Activated CD4-positive, alpha-beta T cell treated with anti-CD3 and anti-CD28 coated beads, Interleukin-2, amount 10 ng/mL, durations not matched to agents 7 days and 5 days (primary cell): ENCODE results near the gene ME2. TPM values are rescaled to one million over a fixed set of nuclear protein-coding genes. Genes with fewer than 3 reads are reported as not detected.
"Not testable (repeated sequence)": the region's sequence is repeated elsewhere in the genome, so short reads cannot be mapped to it uniquely, and the experiment has no call there.

Experiments
- CTCF ChIA-PET: fragments of 350-600 bp; sonication (Branson Sonifier 250); formaldehyde crosslinking; loops from one replicate; lab custom pipeline; 2021; ENCODE audit warnings: antibody characterized with exemption; lab: Charles Lee
- POLR2A ChIA-PET: fragments of 350-600 bp; sonication (Branson Sonifier 250); formaldehyde crosslinking; loops from one replicate; lab custom pipeline; 2021; ENCODE audit warnings: antibody characterized with exemption; lab: Charles Lee
- DNase-seq: peaks from one replicate; pipeline ENCODE4 v3.0.0-alpha.2; 2020
- H3K27ac Mint-ChIP-seq: one replicate; pipeline ENCODE4 v1.8.0; 2021; ENCODE audit warnings: mild to moderate bottlenecking, moderate library complexity, mixed read lengths
- H3K27me3 Mint-ChIP-seq: one replicate; pipeline ENCODE4 v1.8.0; 2021; ENCODE audit warnings: mixed read lengths
- H3K36me3 Mint-ChIP-seq: one replicate; pipeline ENCODE4 v1.8.0; 2021; ENCODE audit warnings: low read depth, mixed read lengths
- H3K4me1 Mint-ChIP-seq: one replicate; pipeline ENCODE4 v1.8.0; 2021; ENCODE audit warnings: mixed read lengths
- H3K4me3 Mint-ChIP-seq: one replicate; pipeline ENCODE4 v1.8.0; 2021; ENCODE audit warnings: mild to moderate bottlenecking, moderate library complexity, mixed read lengths
- H3K9me3 Mint-ChIP-seq: one replicate; pipeline ENCODE4 v1.8.0; 2021; ENCODE audit warnings: mixed read lengths
- total RNA-seq, 2 experiments: library from RNA; stranded (reverse); gene quantifications; one replicate each; pipeline ENCODE4 v1.2.3, GENCODE V29; 2021

Gene ME2
- total RNA-seq = 10 to 100 TPM; 84.1 to 98.5 TPM

DNA sequence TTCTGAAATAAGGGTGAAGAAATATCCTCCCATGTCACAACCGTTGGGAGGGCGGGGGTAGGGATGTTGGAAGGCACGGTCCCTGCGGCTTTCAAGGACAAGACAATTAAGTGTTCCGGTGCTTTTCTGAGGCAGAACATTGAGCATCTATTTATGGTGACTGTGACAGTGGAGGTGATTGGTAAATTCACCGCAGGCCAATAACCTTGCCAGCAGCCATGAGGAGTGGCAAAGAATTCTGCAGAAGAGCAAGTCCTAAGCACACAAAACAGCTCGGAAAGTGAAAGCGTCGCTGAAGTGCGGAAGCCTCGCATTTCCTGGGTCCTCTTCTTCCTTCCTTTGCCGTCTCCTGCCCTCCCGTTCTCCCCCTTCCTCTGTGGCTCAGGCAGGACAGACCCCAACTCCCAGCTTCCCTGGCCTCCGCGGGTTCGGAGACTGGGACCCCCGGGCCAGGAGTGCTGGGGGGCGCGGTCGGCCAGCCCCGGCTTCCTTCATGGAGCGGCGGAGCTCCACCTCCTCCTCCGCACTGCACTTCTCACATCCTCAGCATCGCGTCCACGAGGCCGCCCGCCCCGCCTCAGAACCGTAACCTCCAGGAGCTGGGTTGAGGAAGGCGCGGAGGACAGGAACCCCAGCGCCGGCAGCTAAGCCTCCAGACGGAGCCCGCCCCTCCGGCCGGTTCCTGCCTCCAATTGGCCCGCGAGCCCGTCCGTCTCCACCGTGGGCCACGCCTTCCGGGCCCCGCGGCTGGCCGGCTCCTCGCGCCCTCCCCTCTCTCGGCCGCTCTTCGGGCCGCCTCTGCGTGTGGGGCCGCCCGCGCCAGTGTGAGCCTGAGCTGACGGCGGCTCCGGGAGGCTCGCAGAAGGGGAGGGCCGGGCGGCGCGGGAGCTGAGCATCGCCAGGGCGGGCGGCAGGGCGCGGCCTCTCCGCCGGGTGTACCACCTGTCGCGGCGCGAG, at the start of gene ME2:
TSS of gene ME2 (plus strand) at position 774 of the 957 bp plus-strand sequence. CDS start 16,703 bp downstream, outside the sequence.
- H3K36me3 Mint-ChIP-seq = peaks cover 10% of the 10 kb centered on the region
- peak within 1 kb of the TSS; percentile 92 for H3K4me3 Mint-ChIP-seq
- H3K27me3 Mint-ChIP-seq = peaks cover 5% of the 10 kb centered on the region
- peak within 1 kb of the TSS; percentile 99 for H3K27ac Mint-ChIP-seq
- peaks cover 27% of the 10 kb centered on the region for H3K4me1 Mint-ChIP-seq
- H3K9me3 Mint-ChIP-seq = peaks cover 2% of the 10 kb centered on the region
- CTCF ChIA-PET = interaction anchor here (0.7 to 1.0 kb wide), 4 partner anchors 9 to 283 kb away, joined by 3 to 7 read pairs (median 3); no protein-coding TSS in a partner anchor
- POLR2A ChIA-PET = interaction anchor here (0.5 to 1.8 kb wide), 5 partner anchors 36 to 318 kb away, joined by 3 to 8 read pairs (median 7); partner anchors contain the start of genes ELAC1 and SMAD4
- DNase-seq = peak; percentile 91

DNA sequence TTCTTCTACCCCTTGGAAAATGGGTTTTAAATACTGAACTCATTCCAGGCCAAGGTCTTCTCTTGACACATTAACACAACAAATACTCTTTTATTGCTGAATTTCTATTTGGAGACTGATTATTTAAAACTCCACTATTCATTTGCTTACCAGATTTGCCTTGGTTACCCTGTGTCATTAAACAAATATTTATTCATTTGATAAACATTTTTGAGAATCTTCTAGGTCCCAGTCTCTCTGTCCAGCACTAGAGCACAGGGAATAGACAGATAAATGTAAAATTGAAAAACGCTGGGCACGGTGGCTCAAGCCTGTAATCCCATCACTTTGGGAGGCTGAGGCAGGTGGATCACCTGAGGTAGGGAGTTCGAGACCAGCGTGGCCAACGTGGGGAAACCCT, 49.3 kb upstream of the ME2 start:
- H3K27ac Mint-ChIP-seq = no peak overlapping the region
- H3K9me3 Mint-ChIP-seq = no peaks in the 10 kb centered on the region
- DNase-seq = no peak
- no peaks in the 10 kb centered on the region for H3K27me3 Mint-ChIP-seq
- H3K36me3 Mint-ChIP-seq = no peaks in the 10 kb centered on the region
- POLR2A ChIA-PET = interaction anchor here (0.7 kb wide), 1 partner anchor 222 kb away, joined by 7 read pairs; no protein-coding TSS in a partner anchor
- H3K4me3 Mint-ChIP-seq = no peak overlapping the region
- CTCF ChIA-PET = no interaction called here
- H3K4me1 Mint-ChIP-seq = no peaks in the 10 kb centered on the region

DNA sequence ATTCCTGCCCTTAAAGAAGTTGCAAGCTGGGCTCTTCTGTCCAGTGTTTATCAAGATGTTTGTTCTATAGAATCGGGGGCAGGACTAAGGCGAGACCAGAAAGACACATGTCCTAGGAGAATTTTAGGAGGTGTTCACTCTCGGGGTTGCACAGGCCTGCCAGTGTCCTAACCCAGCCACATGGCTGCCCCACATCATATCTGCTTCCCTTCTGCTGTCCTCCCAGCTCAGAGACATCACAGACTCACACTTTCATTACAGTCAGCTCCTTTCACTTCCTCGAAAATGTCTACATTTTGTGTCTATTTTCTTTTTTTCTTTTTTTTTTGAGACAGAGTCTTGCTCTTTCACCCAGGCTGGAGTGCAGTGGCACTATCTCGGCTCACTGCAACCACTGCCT, 48.4 kb upstream of the ME2 start:
- Mint-ChIP-seq H3K36me3 (no peaks in the 10 kb centered on the region), H3K27ac (no peak overlapping the region), H3K4me3 (no peak overlapping the region), H3K4me1 (no peaks in the 10 kb centered on the region), H3K9me3 (no peaks in the 10 kb centered on the region), H3K27me3 (no peaks in the 10 kb centered on the region)
- ChIA-PET CTCF (no interaction called here), POLR2A (no interaction called here)
- no peak for DNase-seq

DNA sequence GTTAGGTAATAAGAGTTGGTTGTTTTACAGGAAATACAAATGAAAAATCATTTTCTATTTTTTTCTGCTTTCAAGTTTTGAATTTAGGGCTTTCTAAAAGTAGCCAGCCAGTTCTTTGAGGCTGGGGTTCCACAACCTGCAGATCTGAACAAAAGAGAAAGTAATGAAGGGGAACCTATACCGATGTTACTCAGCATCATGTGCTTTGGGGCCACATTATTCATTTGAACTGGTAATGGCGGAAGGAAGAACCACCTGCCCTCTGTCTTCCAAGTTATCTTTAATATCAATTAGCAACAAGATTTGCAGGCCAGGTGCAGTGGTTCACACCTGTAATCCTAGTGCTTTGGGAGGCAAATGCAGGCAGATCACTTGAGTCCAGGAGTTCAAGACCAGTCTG, 46.2 kb upstream of the ME2 start:
- H3K9me3 Mint-ChIP-seq = no peaks in the 10 kb centered on the region
- ChIA-PET POLR2A (no interaction called here), CTCF (interaction anchor here (1.3 kb wide), 1 partner anchor 135 kb away, joined by 3 read pairs; the partner anchor contains the start of gene ELAC1)
- no peak overlapping the region for H3K4me3 Mint-ChIP-seq
- H3K27me3 Mint-ChIP-seq = no peaks in the 10 kb centered on the region
- H3K4me1 Mint-ChIP-seq = peaks cover 6% of the 10 kb centered on the region
- H3K36me3 Mint-ChIP-seq = no peaks in the 10 kb centered on the region
- no peak for DNase-seq
- no peak overlapping the region for H3K27ac Mint-ChIP-seq

DNA sequence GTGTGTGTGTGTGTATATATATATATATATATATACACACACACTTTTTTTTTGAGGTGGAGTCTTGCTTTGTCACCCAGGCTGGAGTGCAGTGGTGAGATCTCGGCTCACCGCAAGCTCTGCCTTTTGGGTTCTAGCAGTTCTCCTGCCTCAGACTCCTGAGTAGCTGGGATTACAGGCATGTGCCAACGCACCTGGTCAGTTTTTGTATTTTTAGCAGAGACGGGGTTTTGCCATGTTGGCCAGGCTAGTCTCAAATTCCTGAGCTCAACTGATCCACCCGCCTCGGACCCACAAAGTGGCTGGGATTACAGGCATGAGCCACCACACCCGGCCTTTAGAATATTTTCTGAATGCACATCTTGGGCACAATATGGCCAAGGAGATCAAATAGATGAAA, 45.4 kb upstream of the ME2 start:
- POLR2A ChIA-PET = not testable (repeated sequence)

DNA sequence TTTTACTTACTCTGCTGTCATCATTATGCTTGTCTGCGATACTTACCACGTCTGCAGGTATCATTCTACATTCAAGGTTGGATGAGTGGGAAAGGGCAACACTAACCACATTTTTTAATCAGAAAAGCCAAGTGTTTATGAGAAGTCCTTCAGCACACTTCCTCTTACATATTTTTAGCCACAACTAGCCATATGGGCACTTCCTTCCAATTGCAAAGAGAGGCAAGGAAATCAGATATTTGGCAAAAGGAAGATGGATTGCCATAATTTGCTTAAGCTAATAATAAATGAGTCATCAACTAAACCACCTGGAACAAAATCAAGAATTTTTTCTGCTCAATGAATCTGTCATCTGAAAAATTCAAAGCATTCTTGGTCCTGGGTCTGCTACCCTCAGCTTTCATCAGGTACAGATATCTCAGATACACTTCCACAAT, 42.4 kb upstream of the ME2 start:
- no peak overlapping the region for H3K4me3 Mint-ChIP-seq
- ChIA-PET POLR2A (no interaction called here), CTCF (no interaction called here)
- H3K27ac Mint-ChIP-seq = no peak overlapping the region
- no peaks in the 10 kb centered on the region for H3K9me3 Mint-ChIP-seq
- H3K36me3 Mint-ChIP-seq = no peaks in the 10 kb centered on the region
- H3K27me3 Mint-ChIP-seq = peaks cover 1% of the 10 kb centered on the region
- no peak for DNase-seq
- H3K4me1 Mint-ChIP-seq = peaks cover 6% of the 10 kb centered on the region

More for the DNA sequence above, 45.4 kb upstream of the ME2 start:
- H3K27me3 Mint-ChIP-seq, DNase-seq, H3K4me3 Mint-ChIP-seq, H3K36me3 Mint-ChIP-seq, H3K4me1 Mint-ChIP-seq, H3K9me3 Mint-ChIP-seq, H3K27ac Mint-ChIP-seq: not testable (repeated sequence)
- CTCF ChIA-PET = interaction anchor here (1.1 kb wide), 1 partner anchor 488 kb away, joined by 3 read pairs; no protein-coding TSS in a partner anchor

DNA sequence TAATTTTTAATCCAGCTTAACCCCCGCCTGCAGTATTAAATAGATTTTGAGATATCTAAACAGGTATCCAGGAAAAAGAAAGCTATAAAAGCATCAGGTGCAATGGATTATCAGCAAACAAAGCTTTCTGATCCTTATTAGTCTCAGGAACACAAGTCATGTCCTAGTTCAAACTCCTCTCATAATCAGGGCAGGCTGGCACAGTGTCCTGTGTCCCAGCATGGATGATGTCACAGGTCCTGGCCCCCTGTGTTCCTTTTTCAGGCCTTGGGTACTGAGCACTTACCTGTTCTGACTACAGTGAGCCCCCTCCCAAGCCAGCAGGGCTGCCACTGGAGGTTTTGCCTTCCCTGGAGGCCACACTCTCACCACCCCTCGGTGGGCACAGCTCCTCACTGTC, 39.6 kb upstream of the ME2 start:
- ChIA-PET POLR2A (no interaction called here), CTCF (no interaction called here)
- Mint-ChIP-seq H3K4me3 (no peak overlapping the region), H3K27me3 (peaks cover 1% of the 10 kb centered on the region), H3K36me3 (no peaks in the 10 kb centered on the region), H3K9me3 (no peaks in the 10 kb centered on the region), H3K27ac (no peak overlapping the region), H3K4me1 (peaks cover 6% of the 10 kb centered on the region)
- no peak for DNase-seq

DNA sequence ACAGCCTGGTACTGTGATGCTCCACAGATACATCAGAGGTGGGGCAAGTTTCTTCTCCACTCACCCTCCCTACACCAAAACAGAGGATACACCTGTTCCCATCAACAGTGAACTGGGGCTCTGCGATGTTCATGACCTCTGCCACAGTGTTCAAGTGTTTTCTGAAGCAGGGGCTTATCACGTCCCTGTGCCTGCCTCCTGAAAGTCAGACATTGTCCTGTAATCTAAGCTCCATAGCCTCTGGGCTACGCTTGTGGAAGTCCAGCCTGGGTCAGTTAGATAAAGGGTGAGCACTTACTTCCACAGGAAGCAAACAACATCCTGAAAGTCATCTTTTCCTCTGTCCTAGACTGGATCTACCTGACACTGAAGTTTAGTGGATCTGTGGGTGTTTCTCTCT, 38.9 kb upstream of the ME2 start:
- H3K27ac Mint-ChIP-seq = no peak overlapping the region
- DNase-seq = no peak
- no peaks in the 10 kb centered on the region for H3K9me3 Mint-ChIP-seq
- H3K4me1 Mint-ChIP-seq = peaks cover 6% of the 10 kb centered on the region
- H3K27me3 Mint-ChIP-seq = peaks cover 1% of the 10 kb centered on the region
- H3K4me3 Mint-ChIP-seq = no peak overlapping the region
- H3K36me3 Mint-ChIP-seq = no peaks in the 10 kb centered on the region
- ChIA-PET POLR2A (no interaction called here), CTCF (no interaction called here)

DNA sequence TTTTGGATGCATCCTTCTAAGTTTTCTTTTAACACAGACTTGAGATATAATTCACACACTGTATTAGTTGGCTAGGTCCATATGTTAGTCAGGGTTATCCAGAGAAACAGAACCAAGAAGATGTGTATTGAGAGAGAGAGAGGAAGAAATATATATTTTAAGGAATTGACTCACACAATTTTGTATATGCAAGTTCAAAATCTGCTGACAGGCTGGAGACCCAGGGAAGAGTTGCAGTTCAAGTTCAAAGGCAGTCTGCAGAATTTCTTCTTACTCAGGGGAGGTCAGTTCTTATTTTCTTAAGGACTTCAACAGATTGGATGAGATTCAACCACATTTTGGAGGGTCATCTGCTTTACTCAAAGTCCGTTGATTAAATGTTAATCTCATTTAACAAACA, 36.1 kb upstream of the ME2 start:
- Mint-ChIP-seq H3K36me3 (no peaks in the 10 kb centered on the region), H3K9me3 (no peaks in the 10 kb centered on the region), H3K27me3 (peaks cover 1% of the 10 kb centered on the region), H3K4me3 (no peak overlapping the region), H3K27ac (no peak overlapping the region), H3K4me1 (no peaks in the 10 kb centered on the region)
- POLR2A ChIA-PET = interaction anchor here (0.5 kb wide), 1 partner anchor 36 kb away, joined by 3 read pairs; the partner anchor contains the start of gene ME2
- no peak for DNase-seq
- CTCF ChIA-PET = interaction anchor here (0.6 kb wide), 1 partner anchor 37 kb away, joined by 4 read pairs; no protein-coding TSS in a partner anchor

DNA sequence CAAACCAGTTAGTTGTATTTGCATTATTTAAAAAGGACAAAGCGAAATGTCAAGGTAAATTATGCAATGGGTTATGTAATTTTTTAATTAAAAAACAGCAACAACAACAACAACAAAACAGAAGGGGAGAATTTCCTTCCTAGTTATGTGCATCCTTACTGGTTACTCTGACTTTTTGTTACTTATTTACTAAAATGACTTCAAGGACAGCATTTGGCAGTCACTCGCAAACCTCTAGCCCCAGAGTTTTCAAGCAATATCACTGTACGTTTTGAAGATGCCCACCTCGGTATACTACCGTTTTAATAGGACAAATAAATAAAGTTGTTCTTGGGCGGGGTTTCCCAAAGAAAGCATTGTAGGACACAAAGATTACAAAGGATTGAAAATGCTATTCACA, 34.4 kb upstream of the ME2 start:
- CTCF ChIA-PET = no interaction called here
- H3K9me3 Mint-ChIP-seq = no peaks in the 10 kb centered on the region
- DNase-seq = no peak
- H3K27ac Mint-ChIP-seq = no peak overlapping the region
- POLR2A ChIA-PET = no interaction called here
- H3K4me1 Mint-ChIP-seq = no peaks in the 10 kb centered on the region
- no peaks in the 10 kb centered on the region for H3K36me3 Mint-ChIP-seq
- peaks cover under 1% of the 10 kb centered on the region for H3K27me3 Mint-ChIP-seq
- no peak overlapping the region for H3K4me3 Mint-ChIP-seq

DNA sequence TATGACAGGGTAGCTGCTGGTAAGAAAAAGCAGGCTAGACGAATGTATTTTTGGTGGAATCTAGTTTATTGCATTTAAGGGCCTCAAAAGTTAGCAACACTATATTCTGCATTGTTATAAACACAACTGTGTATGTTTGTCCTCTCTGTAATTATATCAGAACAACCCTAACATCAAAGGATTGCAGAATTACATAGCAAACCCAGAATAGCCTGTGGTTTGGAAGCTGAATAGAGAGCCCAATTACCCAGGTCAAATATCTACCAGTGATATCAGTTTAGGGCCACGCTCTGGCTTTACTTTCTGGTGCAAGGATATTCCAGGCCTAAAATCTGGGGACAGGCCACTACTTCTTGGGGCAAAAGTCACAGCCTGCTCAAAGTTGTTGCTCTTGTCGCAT, 34.0 kb upstream of the ME2 start:
- Mint-ChIP-seq H3K4me1 (no peaks in the 10 kb centered on the region), H3K9me3 (no peaks in the 10 kb centered on the region), H3K36me3 (no peaks in the 10 kb centered on the region), H3K4me3 (no peak overlapping the region), H3K27ac (no peak overlapping the region), H3K27me3 (no peaks in the 10 kb centered on the region)
- CTCF ChIA-PET = no interaction called here
- no peak for DNase-seq
- POLR2A ChIA-PET = no interaction called here

DNA sequence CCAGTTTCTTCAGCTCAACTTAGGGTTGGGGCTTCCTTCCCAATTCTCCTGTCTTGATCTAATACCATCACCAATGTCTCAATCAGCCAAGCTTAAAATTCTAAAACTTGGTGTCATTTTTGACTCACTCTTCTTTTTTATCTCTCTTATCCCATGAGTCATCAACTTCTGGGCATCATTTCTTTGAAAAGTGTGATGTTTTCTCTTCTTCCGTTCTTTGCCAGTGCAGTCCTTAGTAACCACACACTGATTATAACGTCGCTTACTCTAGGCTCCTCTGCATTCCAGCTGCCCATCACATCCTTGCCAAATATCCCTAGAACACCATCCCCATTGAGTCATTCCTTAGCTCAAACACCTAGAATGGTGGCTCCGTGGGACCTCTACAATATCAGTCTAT, 31.7 kb upstream of the ME2 start:
- H3K27me3 Mint-ChIP-seq = no peaks in the 10 kb centered on the region
- no peaks in the 10 kb centered on the region for H3K36me3 Mint-ChIP-seq
- DNase-seq = no peak
- ChIA-PET CTCF (no interaction called here), POLR2A (no interaction called here)
- H3K9me3 Mint-ChIP-seq = no peaks in the 10 kb centered on the region
- no peak overlapping the region for H3K27ac Mint-ChIP-seq
- no peaks in the 10 kb centered on the region for H3K4me1 Mint-ChIP-seq
- no peak overlapping the region for H3K4me3 Mint-ChIP-seq

DNA sequence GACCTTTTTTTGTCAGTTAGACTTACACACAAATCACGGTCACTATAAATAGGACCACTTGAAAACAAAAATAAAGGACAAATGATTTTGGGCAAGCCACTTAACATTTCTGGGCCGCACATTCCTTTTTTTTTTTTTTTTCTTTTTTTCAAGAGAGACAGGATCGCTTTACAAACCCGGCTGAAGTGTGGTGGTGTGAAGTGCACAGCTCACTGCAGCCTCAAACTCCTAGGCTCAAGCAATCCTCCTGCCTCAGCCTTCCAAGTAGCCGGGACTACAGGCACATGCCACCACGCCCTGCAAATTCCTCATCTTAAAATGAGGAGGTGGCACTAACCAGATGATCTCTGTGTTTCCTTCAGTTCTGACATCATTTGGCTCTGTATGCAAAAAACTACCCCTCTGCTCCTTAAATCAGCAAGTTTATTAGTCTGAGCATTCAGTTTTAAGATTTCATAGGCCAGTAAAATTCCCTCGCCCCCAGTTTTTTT, 30.8 kb upstream of the ME2 start:
- no peaks in the 10 kb centered on the region for H3K4me1 Mint-ChIP-seq
- H3K27ac Mint-ChIP-seq = no peak overlapping the region
- no peak for DNase-seq
- H3K4me3 Mint-ChIP-seq = no peak overlapping the region
- no peaks in the 10 kb centered on the region for H3K36me3 Mint-ChIP-seq
- POLR2A ChIA-PET = no interaction called here
- CTCF ChIA-PET = interaction anchor here (0.6 kb wide), 1 partner anchor 290 kb away, joined by 3 read pairs; no protein-coding TSS in a partner anchor
- H3K27me3 Mint-ChIP-seq = no peaks in the 10 kb centered on the region
- no peaks in the 10 kb centered on the region for H3K9me3 Mint-ChIP-seq
